ENCODE measurements around the gene WDFY2. TPM values are rescaled to one million over a fixed set of nuclear protein-coding genes. Genes with fewer than 3 reads are reported as not detected.
"Not testable (repeated sequence)": the region's sequence is repeated elsewhere in the genome, so short reads cannot be mapped to it uniquely, and the experiment has no call there.

WDFY2 gene
- total RNA-seq, 1 donor from 2014 or later, result 16.2 TPM

DNA sequence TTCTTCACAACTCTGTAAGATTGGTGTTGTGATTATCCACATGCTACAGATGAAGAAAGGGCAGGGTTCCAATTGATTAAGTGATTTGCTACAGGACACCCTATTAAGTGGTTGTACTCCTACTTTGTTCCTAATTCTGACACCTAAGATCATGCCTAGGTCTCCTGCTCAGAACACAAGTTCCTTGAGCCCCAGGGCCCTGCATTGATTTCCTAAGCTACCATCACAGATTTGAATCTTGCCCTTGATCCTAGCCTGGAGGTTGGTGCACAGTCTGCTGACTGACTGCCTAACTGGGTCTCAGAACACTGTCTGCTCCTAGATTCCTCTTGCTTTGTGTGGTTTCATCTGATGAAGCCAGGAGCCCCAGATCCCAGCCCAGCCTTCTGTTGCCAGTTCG is 19.6 kb upstream of the WDFY2 start:
- Mint-ChIP-seq H3K27ac (ENCODE audit: unreplicated experiment) (no peak overlapping the region), H3K27me3 (ENCODE audit: low read depth, unreplicated experiment) (no peaks in the 10 kb centered on the region), H3K4me1 (ENCODE audit: low read depth, unreplicated experiment) (peaks cover 10% of the 10 kb centered on the region), H3K9me3 (ENCODE audit: unreplicated experiment) (peaks cover 13% of the 10 kb centered on the region), H3K4me3 (ENCODE audit: unreplicated experiment) (no peak overlapping the region), H3K36me3 (ENCODE audit: low read depth, unreplicated experiment) (peaks cover 2% of the 10 kb centered on the region)
- DNase-seq (ENCODE audit: low read depth) (no peak), FAIRE-seq (no peak)
- H3K36me3 ChIP-seq (ENCODE audit: insufficient read depth, low read length), result no peaks in the 10 kb centered on the region
- H3K9me3 ChIP-seq (ENCODE audit: insufficient read depth, low read depth, low read length), result no peaks in the 10 kb centered on the region
- H3K27ac ChIP-seq (ENCODE audit: low read depth, low read length), result no peak overlapping the region
- no peaks in the 10 kb centered on the region for H4K20me1 ChIP-seq (ENCODE audit: insufficient read depth, low read length)
- H3K4me1 ChIP-seq (ENCODE audit: insufficient read depth, low read length), result no peaks in the 10 kb centered on the region
- no peaks in the 10 kb centered on the region for H3K79me2 ChIP-seq (ENCODE audit: insufficient read depth, low read length)
- no peak for TF ChIP-seq EZH2 (IDR thresholded peaks at IDR 0.05; ENCODE audit: insufficient read depth, low read length)
- TF ChIP-seq, protein P1, sequence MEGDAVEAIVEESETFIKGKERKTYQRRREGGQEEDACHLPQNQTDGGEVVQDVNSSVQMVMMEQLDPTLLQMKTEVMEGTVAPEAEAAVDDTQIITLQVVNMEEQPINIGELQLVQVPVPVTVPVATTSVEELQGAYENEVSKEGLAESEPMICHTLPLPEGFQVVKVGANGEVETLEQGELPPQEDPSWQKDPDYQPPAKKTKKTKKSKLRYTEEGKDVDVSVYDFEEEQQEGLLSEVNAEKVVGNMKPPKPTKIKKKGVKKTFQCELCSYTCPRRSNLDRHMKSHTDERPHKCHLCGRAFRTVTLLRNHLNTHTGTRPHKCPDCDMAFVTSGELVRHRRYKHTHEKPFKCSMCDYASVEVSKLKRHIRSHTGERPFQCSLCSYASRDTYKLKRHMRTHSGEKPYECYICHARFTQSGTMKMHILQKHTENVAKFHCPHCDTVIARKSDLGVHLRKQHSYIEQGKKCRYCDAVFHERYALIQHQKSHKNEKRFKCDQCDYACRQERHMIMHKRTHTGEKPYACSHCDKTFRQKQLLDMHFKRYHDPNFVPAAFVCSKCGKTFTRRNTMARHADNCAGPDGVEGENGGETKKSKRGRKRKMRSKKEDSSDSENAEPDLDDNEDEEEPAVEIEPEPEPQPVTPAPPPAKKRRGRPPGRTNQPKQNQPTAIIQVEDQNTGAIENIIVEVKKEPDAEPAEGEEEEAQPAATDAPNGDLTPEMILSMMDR (IDR thresholded peaks at IDR 0.05; ENCODE audit: insufficient read depth, low read depth, low read length), result no peak
- H3K4me3 ChIP-seq (ENCODE audit: insufficient read depth, low read depth, low read length), result no peak overlapping the region
- no peaks in the 10 kb centered on the region for H3K27me3 ChIP-seq (ENCODE audit: insufficient read depth, low read length)
- H3K9ac ChIP-seq (ENCODE audit: low read length), result no peak overlapping the region
- no peak overlapping the region for H2AFZ ChIP-seq (ENCODE audit: low read depth, low read length)
- no peak overlapping the region for H3K4me2 ChIP-seq (ENCODE audit: low read length)

DNA sequence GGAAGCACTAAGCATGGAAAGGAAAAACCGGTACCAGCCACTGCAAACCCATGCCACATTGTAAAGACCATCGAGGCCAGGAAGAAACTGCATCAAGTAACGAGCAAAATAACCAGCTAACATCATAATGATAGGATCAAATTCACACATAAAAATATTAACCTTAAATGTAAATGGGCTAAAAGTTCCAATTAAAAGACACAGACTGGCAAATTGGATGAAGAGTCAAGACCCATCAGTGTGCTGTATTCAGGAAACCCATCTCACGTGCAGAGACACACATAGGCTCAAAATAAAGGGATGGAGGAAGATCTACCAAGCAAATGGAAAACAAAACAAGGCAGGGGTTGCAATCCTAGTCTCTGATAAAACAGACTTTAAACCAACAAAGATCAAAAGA is 15.3 kb upstream of the WDFY2 start:
- not testable (repeated sequence) for H3K79me2 ChIP-seq (ENCODE audit: insufficient read depth, low read length); H3K27ac Mint-ChIP-seq (ENCODE audit: unreplicated experiment); H3K27ac ChIP-seq (ENCODE audit: low read depth, low read length); DNase-seq (ENCODE audit: low read depth); H3K9me3 ChIP-seq (ENCODE audit: insufficient read depth, low read depth, low read length); H3K4me1 Mint-ChIP-seq (ENCODE audit: low read depth, unreplicated experiment); H3K4me3 Mint-ChIP-seq (ENCODE audit: unreplicated experiment); H3K4me2 ChIP-seq (ENCODE audit: low read length); H2AFZ ChIP-seq (ENCODE audit: low read depth, low read length); H4K20me1 ChIP-seq (ENCODE audit: insufficient read depth, low read length); H3K27me3 Mint-ChIP-seq (ENCODE audit: low read depth, unreplicated experiment); FAIRE-seq; H3K4me3 ChIP-seq (ENCODE audit: insufficient read depth, low read depth, low read length); H3K36me3 ChIP-seq (ENCODE audit: insufficient read depth, low read length); H3K9ac ChIP-seq (ENCODE audit: low read length); H3K4me1 ChIP-seq (ENCODE audit: insufficient read depth, low read length); H3K36me3 Mint-ChIP-seq (ENCODE audit: low read depth, unreplicated experiment); H3K27me3 ChIP-seq (ENCODE audit: insufficient read depth, low read length)
- peaks cover 14% of the 10 kb centered on the region for H3K9me3 Mint-ChIP-seq (ENCODE audit: unreplicated experiment)

DNA sequence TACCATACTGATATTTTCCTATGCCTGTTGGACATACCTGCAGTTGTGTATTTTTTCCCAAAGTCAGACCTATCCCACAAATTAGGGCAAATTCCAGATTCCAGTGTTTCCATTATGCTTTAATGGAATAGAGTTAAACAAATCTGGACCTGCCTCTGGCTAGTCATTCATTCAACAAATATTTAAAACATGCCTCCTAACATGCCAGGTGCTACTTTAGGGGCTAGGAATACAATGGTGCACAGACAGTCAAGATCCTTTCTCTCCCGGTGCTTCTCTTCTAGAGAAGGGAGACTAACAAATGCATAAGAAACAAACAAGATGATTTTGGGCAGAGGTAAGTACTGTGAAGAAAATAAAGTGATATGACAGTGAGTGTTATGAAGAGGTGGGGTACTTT is 7.5 kb upstream of the WDFY2 start:
- no peak overlapping the region for H3K4me3 ChIP-seq (ENCODE audit: insufficient read depth, low read depth, low read length)
- Mint-ChIP-seq H3K36me3 (ENCODE audit: low read depth, unreplicated experiment) (no peaks in the 10 kb centered on the region), H3K27me3 (ENCODE audit: low read depth, unreplicated experiment) (peaks cover 4% of the 10 kb centered on the region), H3K27ac (ENCODE audit: unreplicated experiment) (no peak overlapping the region), H3K4me1 (ENCODE audit: low read depth, unreplicated experiment) (peaks cover 6% of the 10 kb centered on the region), H3K9me3 (ENCODE audit: unreplicated experiment) (no peaks in the 10 kb centered on the region), H3K4me3 (ENCODE audit: unreplicated experiment) (no peak overlapping the region)
- no peaks in the 10 kb centered on the region for H4K20me1 ChIP-seq (ENCODE audit: insufficient read depth, low read length)
- no peak overlapping the region for H3K27ac ChIP-seq (ENCODE audit: low read depth, low read length)
- H3K4me1 ChIP-seq (ENCODE audit: insufficient read depth, low read length), result no peaks in the 10 kb centered on the region
- DNase-seq (ENCODE audit: low read depth) (no peak), FAIRE-seq (no peak)
- H3K79me2 ChIP-seq (ENCODE audit: insufficient read depth, low read length), result no peaks in the 10 kb centered on the region
- TF ChIP-seq, protein P1 (IDR thresholded peaks at IDR 0.05; ENCODE audit: insufficient read depth, low read depth, low read length), result no peak
- TF ChIP-seq EZH2 (IDR thresholded peaks at IDR 0.05; ENCODE audit: insufficient read depth, low read length), result no peak
- H3K27me3 ChIP-seq (ENCODE audit: insufficient read depth, low read length), result no peaks in the 10 kb centered on the region
- no peaks in the 10 kb centered on the region for H3K36me3 ChIP-seq (ENCODE audit: insufficient read depth, low read length)
- H3K9me3 ChIP-seq (ENCODE audit: insufficient read depth, low read depth, low read length), result no peaks in the 10 kb centered on the region
- H3K9ac ChIP-seq (ENCODE audit: low read length), result no peak overlapping the region
- no peak overlapping the region for H3K4me2 ChIP-seq (ENCODE audit: low read length)
- H2AFZ ChIP-seq (ENCODE audit: low read depth, low read length), result no peak overlapping the region
